HepG2 (cell line): Measurements from ENCODE around the gene SLC34A3. TPM values are rescaled to one million over a fixed set of nuclear protein-coding genes. Genes with fewer than 3 reads are reported as not detected.

Experiments
- ARNT2 ChIP-seq: sonication (generic); formaldehyde crosslinking; IDR thresholded peaks from 2 replicates; pipeline ENCODE4 v1.8.0; 2022; ENCODE audit warnings: mild to moderate bottlenecking, low read depth, missing genetic modification reagents, moderate library complexity
- ATF7 ChIP-seq, 2 experiments: fragments of 450-650 bp in 1 of 2; sonication (generic) in 1 of 2; formaldehyde crosslinking in 1 of 2; IDR thresholded peaks; 2 replicates each; pipeline versions ENCODE4 v1.4.0 to v1.6.1; 2016 to 2020; ENCODE audit warnings: antibody characterized with exemption in 1 of 2, mild to moderate bottlenecking in 1 of 2, missing genetic modification reagents in 1 of 2
- BRF2 ChIP-seq: sonication (generic); formaldehyde crosslinking; IDR thresholded peaks from 2 replicates; pipeline ENCODE4 v1.8.1; 2022; ENCODE audit warnings: mild to moderate bottlenecking, missing genetic modification reagents
- CSRNP2 ChIP-seq: sonication (generic); formaldehyde crosslinking; conservative IDR thresholded peaks from 2 replicates; pipeline ENCODE4 v1.8.0; 2022; ENCODE audit warnings: low read depth, missing genetic modification reagents
- DMAP1 ChIP-seq: IDR thresholded peaks from 2 replicates; pipeline ENCODE4 v1.6.1; 2016
- ETV6 ChIP-seq: sonication (generic); formaldehyde crosslinking; conservative IDR thresholded peaks from 2 replicates; pipeline ENCODE4 v1.4.0; 2020; ENCODE audit warnings: missing genetic modification reagents
- FIP1L1 ChIP-seq: fragments of 200-400 bp; formaldehyde crosslinking; IDR thresholded peaks from 2 replicates; pipeline ENCODE4 v1.6.1; 2018; ENCODE audit warnings: low read depth, mild to moderate bottlenecking, low read length, moderate library complexity, borderline replicate concordance; ENCODE audit not compliant: insufficient read depth
- GLMP ChIP-seq: sonication (generic); formaldehyde crosslinking; IDR thresholded peaks from 2 replicates; pipeline ENCODE4 v1.9.0; 2021; ENCODE audit warnings: missing genetic modification reagents, mild to moderate bottlenecking, borderline replicate concordance
- NR2F2 ChIP-seq: IDR thresholded peaks from 2 replicates; pipeline ENCODE4 v1.6.1; 2012; ENCODE audit warnings: low read depth, inconsistent platforms, borderline replicate concordance
- STAT6 ChIP-seq: sonication (generic); formaldehyde crosslinking; IDR thresholded peaks from 2 replicates; pipeline ENCODE4 v1.4.0; 2020; ENCODE audit warnings: missing genetic modification reagents, mild to moderate bottlenecking, borderline replicate concordance
- TBL1XR1 ChIP-seq: fragments of 150-350 bp; IDR thresholded peaks from 2 replicates; pipeline ENCODE4 v1.6.1; 2014; ENCODE audit warnings: borderline replicate concordance, low read length; ENCODE audit not compliant: partially characterized antibody
- TFE3 ChIP-seq: IDR thresholded peaks from 2 replicates; pipeline ENCODE4 v1.6.1; 2016
- XRCC5 ChIP-seq: fragments of 200-400 bp; formaldehyde crosslinking; optimal IDR thresholded peaks from 2 replicates; pipeline ENCODE3; 2017; ENCODE audit warnings: mild to moderate bottlenecking, low read length
- ZNF207 ChIP-seq: fragments of 450-650 bp; IDR thresholded peaks from 2 replicates; pipeline ENCODE4 v1.6.1; 2016; ENCODE audit warnings: antibody characterized with exemption, borderline replicate concordance
- ZNF350 ChIP-seq: sonication (generic); formaldehyde crosslinking; IDR thresholded peaks from 2 replicates; pipeline ENCODE4 v1.4.0; 2020; ENCODE audit warnings: mild to moderate bottlenecking, low read depth, missing genetic modification reagents, borderline replicate concordance
- ZNF567 ChIP-seq: sonication (generic); formaldehyde crosslinking; IDR thresholded peaks from 2 replicates; pipeline ENCODE4 v1.8.1; 2023; ENCODE audit warnings: mild to moderate bottlenecking, missing genetic modification reagents, borderline replicate concordance
- ZNF747 ChIP-seq: sonication (generic); formaldehyde crosslinking; IDR thresholded peaks from 2 replicates; pipeline ENCODE4 v1.8.1; 2023; ENCODE audit warnings: missing genetic modification reagents, mild to moderate bottlenecking, borderline replicate concordance
- polyA plus RNA-seq, 8 experiments: library from polyadenylated mRNA; depleted of rRNA in 3 of 8; stranded (reverse) in 7 of 8; unstranded in 1 of 8; fragments of >200 nt; fragmentation: Illumina TruSeq in 4 of 8; extraction: Trizol in 4 of 8; gene quantifications; 2 replicates each; pipeline versions ENCODE4 v1.2.1 to v1.2.3, GENCODE V29; 2011 to 2016; ENCODE audit warnings: low read depth in 4 of 8, missing spikeins in 1 of 8, mixed read lengths in 1 of 8; ENCODE audit not compliant: insufficient read depth in 1 of 8
- total RNA-seq, 5 experiments: library from RNA; depleted of rRNA; stranded (reverse); fragments of >200 nt; fragmentation: Illumina TruSeq; extraction: Trizol; gene quantifications; 2 replicates each; pipeline ENCODE4 v1.2.3, GENCODE V29; 2016; ENCODE audit warnings: low read depth in 1 of 5

SLC34A3 gene
- total and polyA plus RNA-seq, 2 of the 13 experiments (the other 11 are each of a cell fraction or from before 2014, with no cell fraction given): 0.07 to 1.0 TPM

GRCh38 chr9:137217276-137218211 lies 13.2 kb upstream of the SLC34A3 start (continued):
- TF ChIP-seq CSRNP2 (CRISPR knock-in tag) (no peak), ZNF207 (no peak), XRCC5 (peak; percentile 69), FIP1L1 (no peak), ZNF567 (CRISPR knock-in tag) (0 out of 2 replicates have a peak, but pooled peaks have one; percentile 66), ARNT2 (CRISPR knock-in tag) (peak; percentile 78; the same call in 1 of the 2 replicates), TFE3 (CRISPR knock-in tag) (0 out of 2 replicates have a peak, but pooled peaks have one; percentile 20), BRF2 (CRISPR knock-in tag) (no peak), GLMP (CRISPR knock-in tag) (no peak), ZNF350 (peak; percentile 34; the same call in 1 of the 2 replicates), ATF7 (IDR thresholded peaks at IDR 0.05) (no peak), ATF7 (CRISPR knock-in tag; IDR thresholded peaks at IDR 0.05) (0 out of 2 replicates have a peak, but pooled peaks have one; percentile 43), ZNF747 (no peak), NR2F2 (no peak), TBL1XR1 (no peak), ETV6 (CRISPR knock-in tag) (no peak), STAT6 (CRISPR knock-in tag) (no peak), DMAP1 (no peak)
